Endothelial cell of umbilical vein (primary cell): ENCODE data around the gene SMIM36.

Experiments
- EZH2 ChIP-seq: IDR thresholded peaks from 2 replicates; pipeline ENCODE4 v1.6.1; 2012; ENCODE audit warnings: borderline replicate concordance, low read depth, mild to moderate bottlenecking, moderate library complexity, low read length, inconsistent platforms; ENCODE audit not compliant: severe bottlenecking
- GATA2 ChIP-seq: IDR thresholded peaks from 2 replicates; pipeline ENCODE4 v1.7.0; 2011; ENCODE audit warnings: low read depth, mild to moderate bottlenecking, moderate library complexity, mixed read lengths, low read length; ENCODE audit not compliant: insufficient read length, insufficient read depth
- JUN ChIP-seq: IDR thresholded peaks from 2 replicates; pipeline ENCODE4 v1.6.1; 2011; ENCODE audit warnings: borderline replicate concordance, low read depth; ENCODE audit not compliant: insufficient read length, insufficient read depth
- POLR2A ChIP-seq: IDR thresholded peaks from 2 replicates; pipeline ENCODE4 v1.6.1; 2012; ENCODE audit warnings: low read depth, mild to moderate bottlenecking, control low read depth, low read length
- TF ChIP-seq, protein P1 (sequence below), 2 donors: IDR thresholded peaks; 1 replicate in 1 of 2; 2 replicates in 1 of 2; pipeline ENCODE4 v1.5.1; 2011; ENCODE audit warnings: low read length in 2 of 2, mild to moderate bottlenecking in 2 of 2, moderate library complexity in 2 of 2, control low read depth in 1 of 2, inconsistent platforms in 1 of 2, low read depth in 1 of 2; ENCODE audit not compliant: insufficient read depth in 1 of 2; ENCODE audit errors: extremely low read depth in 1 of 2
- TF ChIP-seq, protein P2 (sequence below): IDR thresholded peaks from 2 replicates; pipeline ENCODE4 v1.6.1; 2011; ENCODE audit not compliant: insufficient read depth, insufficient read length

DNA sequence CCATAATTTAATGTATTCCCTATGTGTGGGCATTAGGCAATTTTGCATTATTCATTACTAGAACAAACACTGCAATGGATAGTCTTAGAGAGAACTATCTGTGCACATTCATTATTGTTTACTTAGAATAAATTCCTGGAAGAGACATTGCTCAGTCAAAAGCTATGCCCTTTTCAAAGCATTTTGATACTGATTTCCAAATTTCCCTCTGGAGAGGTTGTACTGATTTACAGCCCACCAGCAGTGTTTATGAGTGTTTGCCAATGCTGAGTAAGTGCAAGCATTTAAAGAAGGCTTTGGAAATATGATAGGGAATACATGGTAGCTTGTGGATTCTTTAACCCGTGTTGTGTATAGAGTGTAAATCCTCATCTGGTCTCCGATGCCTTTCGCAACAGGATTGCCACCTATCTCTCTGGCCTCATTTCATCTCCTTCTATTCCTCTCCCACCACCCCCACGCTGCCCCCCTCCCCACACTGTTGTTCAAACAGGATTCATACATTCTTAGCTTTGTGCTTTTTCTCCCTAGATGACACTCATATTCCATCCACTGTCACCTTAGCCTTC, 56.3 kb downstream of the SMIM36 start:
- TF ChIP-seq, protein P1, sequence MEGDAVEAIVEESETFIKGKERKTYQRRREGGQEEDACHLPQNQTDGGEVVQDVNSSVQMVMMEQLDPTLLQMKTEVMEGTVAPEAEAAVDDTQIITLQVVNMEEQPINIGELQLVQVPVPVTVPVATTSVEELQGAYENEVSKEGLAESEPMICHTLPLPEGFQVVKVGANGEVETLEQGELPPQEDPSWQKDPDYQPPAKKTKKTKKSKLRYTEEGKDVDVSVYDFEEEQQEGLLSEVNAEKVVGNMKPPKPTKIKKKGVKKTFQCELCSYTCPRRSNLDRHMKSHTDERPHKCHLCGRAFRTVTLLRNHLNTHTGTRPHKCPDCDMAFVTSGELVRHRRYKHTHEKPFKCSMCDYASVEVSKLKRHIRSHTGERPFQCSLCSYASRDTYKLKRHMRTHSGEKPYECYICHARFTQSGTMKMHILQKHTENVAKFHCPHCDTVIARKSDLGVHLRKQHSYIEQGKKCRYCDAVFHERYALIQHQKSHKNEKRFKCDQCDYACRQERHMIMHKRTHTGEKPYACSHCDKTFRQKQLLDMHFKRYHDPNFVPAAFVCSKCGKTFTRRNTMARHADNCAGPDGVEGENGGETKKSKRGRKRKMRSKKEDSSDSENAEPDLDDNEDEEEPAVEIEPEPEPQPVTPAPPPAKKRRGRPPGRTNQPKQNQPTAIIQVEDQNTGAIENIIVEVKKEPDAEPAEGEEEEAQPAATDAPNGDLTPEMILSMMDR (IDR thresholded peaks at IDR 0.05; ENCODE audit: extremely low read depth in 1 of 2, insufficient read depth in 1 of 2, low read depth in 1 of 2, low read length in 2 of 2): no peak
- no peak for TF ChIP-seq GATA2
- no peak for TF ChIP-seq EZH2
- TF ChIP-seq POLR2A: no peak
- TF ChIP-seq, protein P2, sequence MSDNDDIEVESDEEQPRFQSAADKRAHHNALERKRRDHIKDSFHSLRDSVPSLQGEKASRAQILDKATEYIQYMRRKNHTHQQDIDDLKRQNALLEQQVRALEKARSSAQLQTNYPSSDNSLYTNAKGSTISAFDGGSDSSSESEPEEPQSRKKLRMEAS: no peak
- no peak for TF ChIP-seq JUN
